GM19455 (cell line): ENCODE data around the gene DIP2A.

ENCODE experiments used
- ATAC-seq: cut with Tn5 transposase; IDR thresholded peaks from one replicate; pipeline ENCODE4 v1.9.1; 2021; ENCODE audit not compliant: unreplicated experiment

DIP2A gene, protein sequence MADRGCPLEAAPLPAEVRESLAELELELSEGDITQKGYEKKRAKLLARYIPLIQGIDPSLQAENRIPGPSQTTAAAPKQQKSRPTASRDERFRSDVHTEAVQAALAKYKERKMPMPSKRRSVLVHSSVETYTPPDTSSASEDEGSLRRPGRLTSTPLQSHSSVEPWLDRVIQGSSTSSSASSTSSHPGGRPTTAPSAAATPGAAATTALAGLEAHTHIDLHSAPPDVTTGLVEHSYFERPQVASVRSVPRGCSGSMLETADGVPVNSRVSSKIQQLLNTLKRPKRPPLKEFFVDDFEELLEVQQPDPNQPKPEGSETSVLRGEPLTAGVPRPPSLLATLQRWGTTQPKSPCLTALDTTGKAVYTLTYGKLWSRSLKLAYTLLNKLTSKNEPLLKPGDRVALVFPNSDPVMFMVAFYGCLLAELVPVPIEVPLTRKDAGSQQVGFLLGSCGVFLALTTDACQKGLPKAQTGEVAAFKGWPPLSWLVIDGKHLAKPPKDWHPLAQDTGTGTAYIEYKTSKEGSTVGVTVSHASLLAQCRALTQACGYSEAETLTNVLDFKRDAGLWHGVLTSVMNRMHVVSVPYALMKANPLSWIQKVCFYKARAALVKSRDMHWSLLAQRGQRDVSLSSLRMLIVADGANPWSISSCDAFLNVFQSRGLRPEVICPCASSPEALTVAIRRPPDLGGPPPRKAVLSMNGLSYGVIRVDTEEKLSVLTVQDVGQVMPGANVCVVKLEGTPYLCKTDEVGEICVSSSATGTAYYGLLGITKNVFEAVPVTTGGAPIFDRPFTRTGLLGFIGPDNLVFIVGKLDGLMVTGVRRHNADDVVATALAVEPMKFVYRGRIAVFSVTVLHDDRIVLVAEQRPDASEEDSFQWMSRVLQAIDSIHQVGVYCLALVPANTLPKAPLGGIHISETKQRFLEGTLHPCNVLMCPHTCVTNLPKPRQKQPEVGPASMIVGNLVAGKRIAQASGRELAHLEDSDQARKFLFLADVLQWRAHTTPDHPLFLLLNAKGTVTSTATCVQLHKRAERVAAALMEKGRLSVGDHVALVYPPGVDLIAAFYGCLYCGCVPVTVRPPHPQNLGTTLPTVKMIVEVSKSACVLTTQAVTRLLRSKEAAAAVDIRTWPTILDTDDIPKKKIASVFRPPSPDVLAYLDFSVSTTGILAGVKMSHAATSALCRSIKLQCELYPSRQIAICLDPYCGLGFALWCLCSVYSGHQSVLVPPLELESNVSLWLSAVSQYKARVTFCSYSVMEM (N-terminal part only)

GRCh38 chr21:46458315-46459023 is at the start of gene DIP2A:
DIP2A (plus strand) TSS chr21:46458891; CDS start chr21:46459132, 241 bp downstream.
- peak; percentile 93 for ATAC-seq

DNA sequence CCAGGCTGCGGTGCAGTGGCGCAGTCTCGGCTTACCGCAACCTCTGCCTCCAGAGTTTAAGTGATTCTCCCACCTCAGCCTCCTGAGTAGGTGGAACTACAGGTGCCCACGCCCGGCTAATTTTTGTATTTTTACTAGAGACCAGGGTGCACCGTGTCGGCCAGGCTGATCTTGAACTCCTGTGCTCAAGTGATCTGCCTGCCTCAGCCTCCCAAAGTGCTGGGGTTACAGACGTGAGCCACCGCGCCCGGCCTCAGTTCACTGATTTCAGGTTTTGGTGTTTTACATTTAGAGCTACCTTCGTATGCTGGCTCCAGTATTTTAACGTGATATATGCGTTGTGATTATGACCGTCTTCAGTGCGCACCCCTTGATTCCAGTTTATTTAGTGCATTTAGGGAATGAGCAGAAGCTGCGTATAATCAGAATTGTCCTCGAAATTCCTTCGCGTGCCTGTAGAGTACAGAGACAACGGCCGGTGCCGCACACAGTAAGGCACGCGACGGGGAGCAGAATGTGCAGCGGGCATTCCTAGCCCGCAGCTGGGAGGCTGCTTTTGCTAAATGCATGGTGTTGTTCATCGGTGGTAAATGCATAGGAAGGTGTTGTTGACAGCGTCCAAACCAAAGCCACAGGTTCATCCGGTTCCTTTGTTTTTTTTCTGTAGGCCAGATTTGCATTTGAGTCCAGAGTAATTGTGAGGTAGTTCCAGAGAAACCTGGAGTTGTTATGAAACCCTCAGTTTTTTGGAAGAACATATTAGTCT is 48.9 kb upstream of the DIP2A start:
- ATAC-seq = no peak

GRCh38 chr21:46410516-46410915 is 48.2 kb upstream of the DIP2A start:
- ATAC-seq = no peak

DNA sequence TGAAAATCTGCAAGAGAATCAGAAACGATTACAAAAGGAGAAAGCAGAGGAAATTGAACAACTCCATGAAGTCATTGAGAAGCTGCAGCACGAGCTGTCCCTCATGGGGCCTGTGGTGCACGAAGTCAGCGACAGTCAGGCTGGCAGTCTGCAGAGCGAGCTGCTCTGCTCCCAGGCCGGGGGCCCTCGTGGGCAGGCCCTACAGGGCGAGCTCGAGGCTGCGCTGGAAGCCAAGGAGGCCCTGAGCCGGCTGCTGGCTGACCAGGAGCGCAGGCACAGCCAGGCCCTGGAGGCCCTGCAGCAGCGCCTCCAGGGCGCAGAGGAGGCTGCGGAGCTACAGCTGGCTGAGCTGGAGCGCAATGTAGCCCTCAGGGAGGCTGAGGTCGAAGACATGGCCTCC is 47.5 kb upstream of the DIP2A start:
- no peak for ATAC-seq

GRCh38 chr21:46411691-46412090 is 47.0 kb upstream of the DIP2A start:
- no peak for ATAC-seq

DNA sequence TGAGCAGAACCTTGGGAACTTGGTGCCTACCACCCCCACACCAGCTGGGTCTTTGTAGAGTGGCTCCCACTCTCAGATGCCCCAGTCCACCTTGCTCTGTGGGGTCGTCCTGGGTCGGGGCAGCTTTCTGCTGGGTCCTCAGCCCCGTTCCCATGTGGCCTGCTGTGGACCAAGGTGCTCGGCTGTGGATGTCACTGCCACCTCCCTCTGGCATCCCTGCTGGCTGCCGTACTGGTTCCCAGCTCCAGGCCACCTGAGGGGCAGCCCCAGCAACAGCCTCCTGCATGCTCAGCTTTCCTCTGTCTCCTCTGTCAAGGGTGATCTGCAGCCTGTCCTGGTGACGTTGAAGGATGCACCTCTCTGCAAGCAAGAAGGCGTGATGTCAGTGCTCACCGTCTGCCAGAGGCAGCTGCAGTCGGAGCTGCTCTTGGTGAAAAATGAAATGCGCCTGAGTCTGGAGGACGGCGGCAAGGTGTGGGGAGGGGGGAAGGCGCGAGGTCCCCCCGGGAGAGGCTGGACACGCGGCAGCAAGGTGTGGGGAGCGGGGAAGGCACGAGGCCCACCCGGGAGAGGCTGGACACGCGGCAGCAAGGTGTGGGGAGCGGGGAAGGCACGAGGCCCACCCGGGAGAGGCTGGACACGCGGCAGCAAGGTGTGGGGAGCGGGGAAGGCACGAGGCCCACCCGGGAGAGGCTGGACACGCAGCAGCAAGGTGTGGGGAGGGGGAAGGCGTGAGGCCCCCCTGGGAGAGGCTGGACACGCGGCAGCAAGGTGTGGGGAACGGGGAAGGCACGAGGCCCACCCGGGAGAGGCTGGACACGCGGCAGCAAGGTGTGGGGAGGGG is 45.9 kb upstream of the DIP2A start:
- ATAC-seq = no peak

DNA sequence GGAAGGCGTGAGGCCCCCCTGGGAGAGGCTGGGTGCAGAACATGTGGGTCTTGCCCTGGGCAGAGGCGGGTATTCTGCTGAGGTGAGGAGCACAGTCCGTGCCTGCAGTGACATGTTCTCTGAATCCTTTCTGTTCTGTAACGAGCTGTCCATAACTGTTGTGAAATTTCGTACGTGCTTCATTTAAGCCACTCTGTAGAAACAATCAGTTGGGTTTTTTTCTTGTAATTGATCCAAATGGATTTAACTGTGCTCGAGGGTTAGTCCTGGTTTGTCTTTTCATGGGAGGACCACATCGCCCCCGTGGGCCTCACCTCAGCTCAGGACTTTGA is 45.4 kb upstream of the DIP2A start:
- no peak for ATAC-seq

DNA sequence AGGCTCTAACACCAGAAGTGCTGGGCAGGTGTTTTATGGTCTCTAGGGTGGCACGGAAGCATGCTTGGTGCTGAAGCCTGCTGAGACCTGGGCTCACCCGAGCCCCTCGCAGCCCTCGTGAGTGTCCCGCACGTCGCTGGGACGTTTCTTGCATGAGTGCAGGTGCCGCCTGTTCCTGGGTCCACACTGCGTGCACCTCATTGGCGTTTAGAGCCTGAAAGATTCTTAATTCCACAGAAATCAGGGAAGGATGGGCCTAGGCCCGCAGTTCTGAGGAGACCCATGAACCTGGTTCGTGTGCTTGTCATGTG is 43.8 kb upstream of the DIP2A start:
- ATAC-seq = no peak

GRCh38 chr21:46416551-46416950 is 42.1 kb upstream of the DIP2A start:
- no peak for ATAC-seq

GRCh38 chr21:46418265-46418946 is 40.3 kb upstream of the DIP2A start:
- ATAC-seq = no peak

DNA sequence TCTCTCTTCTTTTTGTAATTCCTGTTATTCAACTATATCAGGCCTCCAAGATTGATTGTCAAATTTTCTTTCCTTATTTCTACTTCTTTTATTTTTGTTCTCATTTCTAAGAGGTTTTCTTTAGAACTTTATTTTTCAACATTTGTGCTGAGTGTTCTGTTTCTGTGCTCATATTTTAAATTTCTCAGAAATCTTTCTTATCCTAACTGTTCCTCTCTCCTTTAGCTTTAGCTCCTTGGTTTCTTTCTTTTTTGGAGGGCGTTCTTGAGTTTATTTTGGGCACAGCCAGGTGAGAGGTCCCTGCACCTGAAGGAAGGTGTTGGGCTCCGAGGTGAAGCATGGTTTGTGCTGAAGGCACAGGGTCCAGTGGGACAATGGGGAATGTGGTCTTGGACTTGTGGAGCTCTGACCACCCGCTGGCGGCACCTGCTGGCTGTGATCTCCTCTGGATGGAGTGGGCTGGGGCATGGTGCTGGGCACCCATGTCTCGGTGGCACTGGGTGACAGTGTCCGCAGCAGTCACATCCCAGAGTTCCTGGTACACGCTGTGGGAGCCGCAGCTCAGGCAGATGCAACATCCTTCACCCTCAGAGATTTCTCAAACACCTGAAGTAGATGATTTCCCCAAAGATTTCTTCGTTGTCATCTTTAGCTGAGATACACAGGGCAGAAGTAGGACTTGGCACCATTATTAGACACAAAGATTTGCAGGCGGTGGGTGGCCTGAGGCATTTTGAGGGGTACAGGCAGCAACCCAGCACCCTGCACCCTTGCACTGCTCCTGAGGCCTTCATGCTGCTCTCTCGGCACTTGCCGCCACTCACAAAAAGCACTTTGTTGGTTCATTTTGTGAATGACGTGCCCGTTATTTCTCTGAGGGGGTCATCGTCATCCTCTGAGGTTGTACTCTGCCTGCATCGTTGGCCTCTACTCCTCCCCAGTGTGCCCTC is 38.2 kb upstream of the DIP2A start:
- ATAC-seq = no peak

DNA sequence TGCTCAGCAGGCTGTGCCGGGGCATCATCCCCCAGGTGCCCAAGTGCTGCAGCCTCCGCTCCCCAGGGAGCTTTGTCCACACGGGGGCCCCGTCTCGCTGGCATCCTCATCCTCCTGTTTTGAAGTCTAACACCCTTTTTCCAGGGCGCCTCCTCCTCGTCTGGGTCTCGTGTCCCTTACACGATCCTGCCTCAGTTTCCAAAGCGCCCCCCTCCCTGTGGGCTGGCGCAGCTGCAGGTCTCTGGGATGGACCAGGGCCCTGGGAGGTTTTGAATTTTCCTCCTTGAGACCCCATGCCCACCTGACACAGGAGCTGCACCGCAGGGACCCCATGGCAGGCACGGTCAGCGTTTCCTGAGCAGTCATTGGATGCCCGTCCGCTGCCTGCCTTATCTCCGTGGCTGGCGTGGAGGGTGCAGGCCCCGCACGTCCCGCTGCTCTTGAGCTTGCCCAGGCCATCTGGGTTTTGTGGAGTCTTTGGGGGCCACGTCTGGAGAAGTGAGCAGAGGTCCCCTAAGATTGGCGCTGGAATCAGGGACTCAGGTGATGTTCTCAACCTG is 37.4 kb upstream of the DIP2A start:
- ATAC-seq = no peak

GRCh38 chr21:46421756-46422555 is 36.7 kb upstream of the DIP2A start:
- ATAC-seq = no peak

DNA sequence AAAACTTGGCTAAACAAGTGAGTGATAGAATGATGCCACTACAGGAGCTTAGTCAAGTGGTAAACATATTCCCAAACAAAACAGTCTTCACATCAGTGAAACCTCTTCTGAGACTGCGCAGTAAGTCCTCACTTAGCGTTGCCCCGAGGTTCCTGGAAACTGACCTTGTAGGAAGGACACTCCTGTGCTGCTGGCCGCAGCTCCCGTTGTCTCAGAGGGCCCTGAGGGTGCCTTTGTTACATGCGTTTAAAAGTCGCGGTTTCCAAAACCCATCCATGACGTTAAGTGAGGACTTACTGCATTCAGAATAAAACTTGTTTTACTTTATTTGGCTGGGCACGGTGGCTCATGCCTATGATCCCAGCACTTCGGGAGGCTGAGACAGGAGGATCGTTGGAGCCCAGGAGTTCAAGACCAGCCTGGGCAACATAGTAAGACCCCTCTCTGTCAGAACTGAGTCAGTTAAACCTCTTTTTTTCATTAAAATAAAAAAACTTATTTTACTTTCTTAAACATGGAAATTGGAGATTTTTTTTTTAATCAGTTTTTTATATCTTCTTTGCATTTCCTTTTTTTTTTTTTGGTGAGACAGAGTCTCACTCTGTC is 36.0 kb upstream of the DIP2A start:
- no peak for ATAC-seq

DNA sequence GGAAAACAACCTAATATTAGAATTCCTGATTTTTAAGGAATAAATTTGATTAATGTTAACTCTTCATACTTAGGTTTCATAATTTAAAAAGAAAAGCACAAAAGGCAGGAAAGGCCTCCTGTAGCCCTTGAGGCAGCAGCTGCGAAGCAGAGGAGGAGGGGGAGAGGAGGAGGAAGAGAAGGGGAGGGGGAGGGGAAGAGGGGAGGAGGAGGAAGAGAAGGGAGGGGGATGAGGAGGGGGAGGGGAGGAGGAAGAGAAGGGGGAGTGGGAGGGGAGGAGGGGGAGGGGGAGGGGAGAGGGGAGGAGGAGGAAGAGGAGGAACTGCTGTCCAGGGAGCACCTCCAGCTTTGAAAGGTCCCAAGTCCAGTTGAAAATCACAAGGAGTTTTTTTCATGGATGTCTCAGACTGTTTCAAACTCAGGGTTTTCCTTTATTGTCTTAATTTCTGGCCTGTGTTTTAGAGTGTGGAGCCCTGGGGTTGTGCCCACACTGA is 35.1 kb upstream of the DIP2A start:
- ATAC-seq = no peak

GRCh38 chr21:46424039-46424591 is 34.6 kb upstream of the DIP2A start:
- ATAC-seq = no peak
